ENCODE measurements around the gene OSM.
"Not testable (repeated sequence)": the region's sequence is repeated elsewhere in the genome, so short reads cannot be mapped to it uniquely, and the experiment has no call there.

The OSM gene

GRCh38 chr22:30244066-30244465 is 22.6 kb downstream of the OSM start:
- DNase-seq (ENCODE audit: low read depth): no peak

- no peak for DNase-seq (ENCODE audit: low read depth)
Measured at GRCh38 chr22:30243661-30244060, 23.0 kb downstream of the OSM start.

GRCh38 chr22:30241576-30242371 is 24.9 kb downstream of the OSM start:
- no peak for DNase-seq (ENCODE audit: low read depth)

GRCh38 chr22:30240541-30241417 is 25.9 kb downstream of the OSM start:
- no peak for DNase-seq (ENCODE audit: low read depth)

GRCh38 chr22:30239488-30240405 is 26.9 kb downstream of the OSM start:
- no peak for DNase-seq (ENCODE audit: low read depth)

- DNase-seq (ENCODE audit: low read depth): peak; percentile 89
Measured at GRCh38 chr22:30238661-30239487, 27.8 kb downstream of the OSM start.

GRCh38 chr22:30238136-30238535 is 28.5 kb downstream of the OSM start:
- peak; percentile 93 for DNase-seq (ENCODE audit: low read depth)

- DNase-seq (ENCODE audit: low read depth): no peak
Measured at GRCh38 chr22:30236875-30237274, 29.8 kb downstream of the OSM start.

GRCh38 chr22:30235687-30236170 is 30.9 kb downstream of the OSM start:
- DNase-seq (ENCODE audit: low read depth): peak; percentile 95

- DNase-seq (ENCODE audit: low read depth): peak; percentile 99
Measured at GRCh38 chr22:30234786-30235470, 31.7 kb downstream of the OSM start.

GRCh38 chr22:30234325-30234724 is 32.3 kb downstream of the OSM start:
- not testable (repeated sequence) for DNase-seq (ENCODE audit: low read depth)

- DNase-seq (ENCODE audit: low read depth): no peak
Measured at GRCh38 chr22:30233582-30233981, 33.1 kb downstream of the OSM start.

GRCh38 chr22:30232716-30233218 is 33.9 kb downstream of the OSM start:
- DNase-seq (ENCODE audit: low read depth): no peak

GRCh38 chr22:30230787-30231461 is 35.7 kb downstream of the OSM start:
- DNase-seq (ENCODE audit: low read depth): no peak

- DNase-seq (ENCODE audit: low read depth): no peak
Measured at GRCh38 chr22:30230330-30230729, 36.3 kb downstream of the OSM start.

- DNase-seq (ENCODE audit: low read depth): no peak
Measured at GRCh38 chr22:30228509-30229359, 37.9 kb downstream of the OSM start.

- no peak for DNase-seq (ENCODE audit: low read depth)
Measured at GRCh38 chr22:30227438-30228228, 39.0 kb downstream of the OSM start.

All from amniotic epithelial cell (primary cell).